Activated naive CD4-positive, alpha-beta T cell treated with anti-CD3 and anti-CD28 coated beads, Interleukin-2, amount 50 U/mL, for 72 hours (primary cell): Measurements from ENCODE around the gene RALGAPB. TPM values are rescaled to one million over a fixed set of nuclear protein-coding genes. Genes with fewer than 3 reads are reported as not detected.

Source experiments
- ATAC-seq, 2 donors: fragments of 150-1000 bp; cut with Tn5 transposase; 2 replicates each; pipeline ENCODE4 v1.10.0; 2021; ENCODE audit warnings: mild to moderate bottlenecking in 2 of 2, moderate library complexity in 2 of 2
- DNase-seq, 2 donors: peaks; one replicate each; pipeline ENCODE4 v3.0.0; 2021 to 2022; ENCODE audit warnings: low spot score in 2 of 2
- H3K27ac Mint-ChIP-seq, 2 donors: one replicate each; pipeline ENCODE4 v1.8.0; 2022; ENCODE audit warnings: mild to moderate bottlenecking in 2 of 2, mixed read lengths in 2 of 2
- H3K36me3 Mint-ChIP-seq, 2 donors: one replicate each; pipeline ENCODE4 v1.8.0; 2022; ENCODE audit warnings: mixed read lengths in 2 of 2
- H3K9me3 Mint-ChIP-seq, 2 donors: one replicate each; pipeline ENCODE4 v1.8.0; 2022; ENCODE audit warnings: mixed read lengths in 2 of 2
- total RNA-seq, 2 donors: library from RNA; stranded (reverse); gene quantifications; one replicate each; pipeline ENCODE4 v1.2.3, GENCODE V29; 2022

RALGAPB gene
- total RNA-seq, 2 donors from 2014 or later: 27.0 to 32.4 TPM

- Mint-ChIP-seq H3K27ac (no peak overlapping the region), H3K9me3 (no peaks in the 10 kb centered on the region), H3K36me3 (no peaks in the 10 kb centered on the region)
- ATAC-seq: no peak
- DNase-seq: no peak
Observed at GRCh38 chr20:38625896-38626295, 153.3 kb downstream of the RALGAPB start.

GRCh38 chr20:38626921-38627659 lies 154.4 kb downstream of the RALGAPB start:
- Mint-ChIP-seq H3K9me3 (no peaks in the 10 kb centered on the region), H3K27ac (no peak overlapping the region), H3K36me3 (no peaks in the 10 kb centered on the region)
- DNase-seq (no peak), ATAC-seq (no peak)

Other genes with a start within 250 kb of the RALGAPB start
- gene KIAA1755, start 212.1 kb upstream of the RALGAPB start, total RNA-seq: not detected
- gene BPI, start 168.7 kb upstream of the RALGAPB start, total RNA-seq: not detected
- not detected for gene LBP, start 126.4 kb upstream of the RALGAPB start, total RNA-seq
- 100 to 1,000 TPM in 1 of 2 donors, 10 to 100 TPM in 1; 72.3 to 102 TPM for gene SNHG17, start 37.5 kb upstream of the RALGAPB start, total RNA-seq
- gene ADIG, start 108.4 kb downstream of the RALGAPB start, total RNA-seq: not detected
- gene ARHGAP40, start 129.0 kb downstream of the RALGAPB start, total RNA-seq: not detected